HG03342 (cell line): Measurements from ENCODE around the gene KLF5.
"Not testable (repeated sequence)": the region's sequence is repeated elsewhere in the genome, so short reads cannot be mapped to it uniquely, and the experiment has no call there.

ENCODE experiments used
- ATAC-seq: cut with Tn5 transposase; IDR thresholded peaks from one replicate; pipeline ENCODE4 v1.9.1; 2021; ENCODE audit warnings: mild to moderate bottlenecking, moderate library complexity; ENCODE audit not compliant: unreplicated experiment

Gene KLF5

DNA sequence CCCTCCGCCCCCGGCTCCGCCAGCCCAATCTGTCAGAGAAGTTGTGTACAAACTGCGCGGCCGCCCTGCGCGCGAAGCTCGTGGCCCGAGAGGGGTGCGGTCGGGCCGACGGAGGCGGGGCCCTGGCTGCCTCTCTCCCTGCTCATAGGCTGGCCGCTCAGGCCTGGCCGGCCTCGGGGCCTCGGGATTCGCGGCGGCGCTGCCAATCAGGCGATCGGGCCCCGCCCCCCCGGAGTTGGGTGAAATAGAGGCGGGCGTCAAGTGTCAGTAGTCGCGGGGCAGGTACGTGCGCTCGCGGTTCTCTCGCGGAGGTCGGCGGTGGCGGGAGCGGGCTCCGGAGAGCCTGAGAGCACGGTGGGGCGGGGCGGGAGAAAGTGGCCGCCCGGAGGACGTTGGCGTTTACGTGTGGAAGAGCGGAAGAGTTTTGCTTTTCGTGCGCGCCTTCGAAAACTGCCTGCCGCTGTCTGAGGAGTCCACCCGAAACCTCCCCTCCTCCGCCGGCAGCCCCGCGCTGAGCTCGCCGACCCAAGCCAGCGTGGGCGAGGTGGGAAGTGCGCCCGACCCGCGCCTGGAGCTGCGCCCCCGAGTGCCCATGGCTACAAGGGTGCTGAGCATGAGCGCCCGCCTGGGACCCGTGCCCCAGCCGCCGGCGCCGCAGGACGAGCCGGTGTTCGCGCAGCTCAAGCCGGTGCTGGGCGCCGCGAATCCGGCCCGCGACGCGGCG, at the start of gene KLF5:
Gene KLF5, plus strand, starts transcription at position 270 of the 724 bp plus-strand sequence. Its CDS starts 323 bp downstream, at position 593.
- peak; percentile 98 for ATAC-seq

DNA sequence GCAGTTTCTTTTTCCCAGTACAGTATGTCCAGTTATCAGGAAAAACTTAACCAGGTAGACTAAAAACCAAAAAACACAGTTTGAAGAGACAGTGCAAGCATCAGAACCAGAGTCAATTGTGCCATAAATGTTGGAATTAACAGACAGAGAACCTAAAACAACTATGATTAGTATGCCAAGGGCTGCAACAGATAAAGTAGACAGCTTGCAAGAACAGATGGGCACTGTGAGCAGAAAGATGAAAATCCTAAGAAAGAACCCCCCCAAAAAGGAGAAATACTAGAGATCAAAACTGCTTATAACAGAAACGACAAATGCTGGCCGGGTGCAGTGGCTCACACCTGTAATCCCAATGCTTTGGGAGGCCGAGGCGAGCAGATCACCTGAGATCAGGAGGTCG, 47.1 kb upstream of the KLF5 start:
- ATAC-seq: no peak

DNA sequence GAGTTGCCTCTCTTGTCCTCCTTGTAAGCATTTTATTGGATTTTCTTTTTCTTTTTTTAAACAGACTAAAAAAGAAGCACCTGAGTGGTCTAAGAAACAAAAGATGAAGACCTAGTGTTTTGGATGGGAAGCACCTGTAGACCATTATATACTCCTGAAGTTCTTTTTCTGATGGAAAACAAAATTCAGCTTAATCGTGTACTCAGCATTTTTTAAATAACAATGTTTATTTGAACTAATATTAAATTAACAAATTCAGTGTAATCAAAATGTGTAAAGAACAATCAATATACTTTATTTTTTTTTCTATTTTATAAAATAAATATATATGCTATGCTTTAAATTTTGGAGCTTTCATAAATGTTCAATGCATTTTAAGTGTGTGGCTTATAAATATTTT, 43.0 kb upstream of the KLF5 start:
- no peak for ATAC-seq

DNA sequence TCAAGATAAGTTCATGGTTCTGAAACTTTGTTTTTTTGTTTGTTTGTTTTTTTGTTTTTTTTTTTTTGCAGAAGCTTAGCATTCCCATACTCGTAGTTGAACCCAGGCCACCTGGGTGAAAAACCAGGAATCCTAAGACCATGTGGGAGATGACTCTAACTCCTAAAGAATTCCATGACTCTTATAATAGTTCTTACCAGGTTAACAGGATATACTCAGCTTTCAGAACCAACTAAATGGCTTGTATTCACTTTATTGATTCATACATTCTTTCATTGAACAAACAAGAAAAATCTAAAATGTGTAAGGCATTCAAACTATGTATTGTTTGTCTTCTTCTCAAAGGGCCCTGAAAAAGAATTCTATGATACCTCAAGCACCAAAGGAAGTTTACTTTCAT, 40.5 kb upstream of the KLF5 start:
- no peak for ATAC-seq

DNA sequence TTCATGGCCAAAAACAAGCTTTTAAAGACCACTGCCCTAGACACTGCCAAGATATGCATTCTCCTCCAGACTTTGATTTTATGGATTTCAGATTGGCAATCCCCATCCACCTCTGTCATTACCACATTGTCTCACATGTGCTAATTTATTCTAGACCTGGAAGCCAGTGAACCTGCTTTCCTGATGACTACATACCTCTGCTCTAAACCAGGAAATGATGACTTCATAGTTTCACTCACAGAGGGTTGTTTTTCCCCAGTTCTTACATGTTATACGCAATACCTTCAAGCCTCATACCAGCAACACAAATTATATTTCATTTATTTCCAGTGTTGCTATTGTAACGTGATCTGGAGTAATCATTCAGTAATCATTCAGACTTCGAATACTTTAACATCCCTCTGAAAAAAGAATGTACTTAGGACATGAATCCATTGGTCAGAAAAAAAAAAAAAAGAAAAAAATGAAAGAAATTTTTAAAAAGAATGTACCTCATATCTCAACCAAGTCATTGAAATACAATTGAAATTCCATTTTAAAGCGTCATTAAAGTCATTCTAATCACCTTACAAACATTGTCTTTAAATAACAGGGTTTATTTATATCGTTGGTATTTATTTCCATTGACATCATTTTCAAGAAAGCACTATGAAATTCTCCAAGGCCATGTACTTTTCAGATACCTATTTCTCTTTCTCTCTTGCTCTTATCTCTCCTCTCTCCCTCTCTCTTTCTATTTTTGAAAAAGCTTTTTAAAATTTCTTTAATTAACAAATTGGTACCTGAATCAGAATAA, 33.4 kb upstream of the KLF5 start:
- ATAC-seq: no peak

DNA sequence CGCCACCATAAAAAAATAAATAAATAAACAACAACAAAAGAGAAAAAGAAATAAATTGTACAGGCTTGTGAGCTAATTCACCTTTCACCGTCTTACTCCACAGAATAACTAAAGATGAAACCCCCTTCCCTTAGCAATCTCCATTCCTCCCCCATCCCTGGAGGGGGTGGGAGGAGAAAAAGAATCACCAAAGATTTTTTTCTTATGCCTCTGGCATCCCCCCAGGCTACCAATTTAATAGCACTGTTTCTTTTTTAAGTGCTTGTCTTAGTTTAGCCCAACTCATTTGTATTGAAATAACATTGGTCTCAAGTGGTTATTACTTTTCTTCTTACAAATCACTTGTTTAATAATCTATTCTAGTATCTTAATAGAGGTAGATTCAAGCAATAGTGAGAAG, 23.9 kb upstream of the KLF5 start:
- no peak for ATAC-seq

DNA sequence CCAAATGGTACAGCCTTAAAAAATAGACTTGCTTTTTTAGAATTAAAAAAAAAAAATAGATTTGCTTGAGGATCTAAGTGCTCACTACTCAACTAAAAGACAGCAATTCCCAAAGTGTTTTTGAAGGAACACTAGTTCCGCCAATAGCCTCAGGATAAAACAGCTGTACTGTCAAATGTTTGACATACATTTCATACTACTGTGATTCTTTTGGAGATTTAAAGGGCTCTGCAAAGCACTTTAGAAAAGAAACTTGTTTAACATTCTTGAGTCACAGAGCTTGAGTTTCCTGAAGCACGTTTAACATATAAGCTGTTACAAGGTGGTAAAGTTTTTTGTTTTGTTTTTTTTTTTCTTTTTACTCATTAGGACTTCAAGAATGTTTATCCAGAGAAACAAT, 23.1 kb upstream of the KLF5 start:
- no peak for ATAC-seq

DNA sequence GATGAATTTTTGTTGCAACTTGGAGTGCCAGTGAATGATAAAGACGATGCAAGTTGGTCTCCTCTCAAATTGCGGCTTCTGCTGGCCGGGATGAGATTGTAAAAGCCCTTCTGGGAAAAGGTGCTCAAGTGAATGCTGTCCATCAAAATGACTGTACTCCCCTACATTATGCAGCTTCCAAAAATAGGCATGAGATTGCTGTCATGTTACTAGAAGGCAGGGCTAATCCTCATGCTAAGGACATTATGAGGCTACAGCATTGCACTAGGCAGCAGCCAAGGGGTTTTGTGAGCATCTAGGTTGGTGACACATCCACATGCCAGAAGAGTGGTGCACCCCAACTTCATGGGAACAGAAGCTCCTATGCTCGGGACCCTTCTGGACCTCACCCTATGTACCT, 22.2 kb upstream of the KLF5 start:
- ATAC-seq: no peak

DNA sequence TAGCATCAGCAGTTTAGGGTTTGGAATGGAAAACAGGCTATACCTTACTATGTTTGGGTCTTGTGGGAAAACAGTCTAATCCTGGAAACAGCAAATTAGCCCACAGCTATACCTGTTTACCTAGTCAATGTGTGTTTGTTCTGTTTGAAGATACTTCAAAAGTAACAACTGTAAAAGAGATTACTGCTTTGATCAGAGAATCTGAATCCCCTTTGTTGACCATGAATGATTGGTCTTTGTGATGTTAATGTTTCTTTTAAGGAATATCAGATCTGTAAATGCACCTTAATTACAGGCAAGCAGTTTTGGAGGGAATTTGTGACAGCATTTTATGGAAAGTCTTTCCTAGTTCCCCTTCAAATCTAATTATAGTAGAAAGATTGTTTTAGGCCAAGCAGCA, 20.7 kb upstream of the KLF5 start:
- no peak for ATAC-seq

DNA sequence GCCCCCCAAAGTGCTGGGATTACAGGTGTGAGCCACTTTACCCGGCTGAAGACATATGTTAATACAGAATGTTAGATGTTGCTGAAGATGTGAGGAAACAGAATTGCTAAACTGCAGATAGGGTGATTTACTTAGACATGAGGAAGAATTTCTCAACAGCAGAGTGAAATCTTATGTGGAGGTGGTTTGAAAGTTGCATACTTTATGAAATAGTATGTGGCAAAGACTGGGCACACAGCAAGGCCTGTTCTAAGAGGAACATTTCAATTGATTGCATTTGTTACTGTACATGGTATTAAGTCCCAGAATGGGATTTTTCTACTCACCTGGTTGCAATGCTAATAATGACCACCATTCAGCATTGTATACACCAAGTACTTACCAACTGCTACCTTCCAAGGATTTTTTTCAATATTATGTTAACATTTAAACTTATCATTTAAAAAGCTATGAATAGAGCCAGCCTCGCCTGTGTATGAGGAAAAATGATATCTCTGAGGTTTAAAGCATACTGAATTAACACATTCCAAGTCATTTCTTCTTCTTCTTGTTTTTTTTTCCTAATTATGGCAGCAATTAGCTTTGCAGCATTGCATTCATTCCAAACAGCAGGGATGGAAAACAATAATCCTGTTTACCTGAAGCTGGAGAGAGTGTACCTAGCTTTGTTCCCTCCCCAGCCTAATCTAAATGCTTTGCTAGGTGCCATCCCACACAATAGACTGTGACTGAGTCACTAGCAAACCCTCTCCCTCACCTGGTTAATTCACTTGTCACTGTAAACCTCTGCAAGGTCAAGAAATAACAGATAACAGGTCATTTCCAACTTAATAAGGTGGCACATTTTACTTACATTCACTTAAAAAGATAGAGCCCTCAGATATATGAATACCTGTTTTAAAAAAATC, 19.4 kb upstream of the KLF5 start:
- ATAC-seq: no peak

DNA sequence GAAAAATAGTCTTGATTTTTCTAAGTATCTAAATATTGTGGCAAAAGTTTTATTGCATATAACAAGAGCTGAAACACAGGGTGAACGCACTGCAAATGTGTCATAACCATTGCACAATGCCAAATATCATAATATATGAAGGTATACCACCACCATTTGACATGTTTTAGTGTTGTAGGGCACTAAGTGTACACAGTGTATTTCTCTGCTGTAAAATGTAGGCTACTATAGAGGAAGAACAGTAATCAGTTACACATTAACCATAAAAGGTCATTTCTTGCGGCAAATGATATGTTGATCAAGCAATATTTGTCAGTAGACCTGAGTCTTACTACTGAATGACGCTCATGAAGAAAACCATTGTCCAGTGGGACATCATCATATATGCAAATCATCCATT, 18.3 kb upstream of the KLF5 start:
- no peak for ATAC-seq

DNA sequence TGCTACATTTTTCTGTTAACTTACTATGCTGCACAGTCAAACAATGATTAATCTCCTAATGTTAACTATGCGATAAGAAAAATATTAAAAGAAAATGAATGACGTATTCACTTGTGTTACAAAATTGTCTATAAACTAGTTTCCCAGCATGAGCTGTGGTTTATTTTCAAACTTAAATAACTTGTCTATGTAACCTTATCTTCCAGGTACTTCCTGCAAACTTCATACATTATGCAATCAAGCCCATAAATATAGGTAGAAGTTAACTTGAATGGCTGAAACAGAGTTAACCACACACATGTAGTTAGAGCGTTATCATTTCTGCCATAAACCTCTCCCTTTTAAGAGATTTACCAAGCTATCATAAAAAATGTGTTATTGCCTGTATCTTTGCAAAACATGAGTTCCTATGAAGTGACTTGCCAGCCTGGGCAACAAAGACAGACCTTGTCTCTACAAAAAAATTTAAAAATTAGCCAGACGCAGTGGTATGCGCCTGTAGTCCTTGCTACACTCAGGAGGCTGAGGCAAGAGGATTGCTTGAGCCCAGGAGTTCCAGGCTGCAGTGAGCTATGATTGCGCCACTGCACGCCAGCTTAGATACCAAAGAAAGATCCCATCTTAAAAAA, 17.7 kb upstream of the KLF5 start:
- no peak for ATAC-seq

DNA sequence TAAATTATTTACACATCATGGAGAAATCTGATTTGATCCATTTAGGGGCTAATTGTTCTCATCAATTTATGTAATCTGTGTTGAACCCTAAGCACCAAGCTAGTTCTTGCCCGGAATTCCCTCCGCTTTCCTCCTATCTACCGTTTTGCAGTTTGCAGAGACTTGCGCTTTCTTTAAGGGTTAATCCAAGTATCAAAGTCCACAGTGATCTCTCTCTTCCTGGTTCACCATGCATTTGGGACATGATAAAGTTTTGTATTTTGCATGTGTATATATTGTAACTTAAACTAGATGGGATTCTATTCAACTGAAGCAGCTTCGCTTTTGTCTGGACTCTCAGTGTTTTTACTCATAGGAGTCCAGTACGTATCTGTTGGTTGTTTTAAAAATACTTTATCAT, 13.8 kb upstream of the KLF5 start:
- ATAC-seq: no peak

DNA sequence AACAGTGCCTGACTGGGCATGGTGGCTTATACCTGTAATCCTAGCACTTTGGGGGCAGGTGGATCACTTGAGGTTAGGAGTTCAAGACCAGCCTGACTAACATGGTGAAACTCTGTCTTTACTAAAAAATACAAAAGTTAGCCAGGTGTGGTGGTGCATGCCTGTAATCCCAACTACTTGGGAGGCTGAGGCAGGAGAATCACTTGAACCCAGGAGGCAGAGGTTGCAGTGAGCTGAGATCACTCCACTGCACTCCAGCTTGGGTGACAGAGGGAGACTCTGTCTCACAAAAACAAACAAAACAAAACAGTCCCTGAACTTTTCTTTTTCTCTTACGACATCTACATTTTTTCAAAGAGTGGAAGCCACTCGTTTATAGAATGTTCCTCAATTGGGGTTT, 10.2 kb upstream of the KLF5 start:
- ATAC-seq: not testable (repeated sequence)

DNA sequence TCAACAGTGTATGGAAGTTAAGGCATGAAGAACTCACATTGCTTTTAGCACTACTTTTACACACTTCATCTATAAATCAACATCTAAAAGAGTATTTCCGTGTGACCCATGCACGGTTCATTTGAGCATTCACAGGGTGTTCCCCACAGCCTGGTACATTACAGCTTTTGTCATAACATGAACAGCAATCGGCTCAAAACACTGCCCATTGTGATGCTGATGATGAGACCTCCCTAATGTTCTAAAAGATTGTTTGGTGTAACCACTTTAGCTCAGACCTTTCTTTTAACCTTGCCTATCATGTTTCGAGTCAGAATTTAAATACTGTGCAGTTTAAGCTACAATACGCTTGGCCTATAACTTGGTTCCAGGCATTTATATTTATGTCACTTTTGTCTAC, 4.1 kb upstream of the KLF5 start:
- ATAC-seq: no peak

DNA sequence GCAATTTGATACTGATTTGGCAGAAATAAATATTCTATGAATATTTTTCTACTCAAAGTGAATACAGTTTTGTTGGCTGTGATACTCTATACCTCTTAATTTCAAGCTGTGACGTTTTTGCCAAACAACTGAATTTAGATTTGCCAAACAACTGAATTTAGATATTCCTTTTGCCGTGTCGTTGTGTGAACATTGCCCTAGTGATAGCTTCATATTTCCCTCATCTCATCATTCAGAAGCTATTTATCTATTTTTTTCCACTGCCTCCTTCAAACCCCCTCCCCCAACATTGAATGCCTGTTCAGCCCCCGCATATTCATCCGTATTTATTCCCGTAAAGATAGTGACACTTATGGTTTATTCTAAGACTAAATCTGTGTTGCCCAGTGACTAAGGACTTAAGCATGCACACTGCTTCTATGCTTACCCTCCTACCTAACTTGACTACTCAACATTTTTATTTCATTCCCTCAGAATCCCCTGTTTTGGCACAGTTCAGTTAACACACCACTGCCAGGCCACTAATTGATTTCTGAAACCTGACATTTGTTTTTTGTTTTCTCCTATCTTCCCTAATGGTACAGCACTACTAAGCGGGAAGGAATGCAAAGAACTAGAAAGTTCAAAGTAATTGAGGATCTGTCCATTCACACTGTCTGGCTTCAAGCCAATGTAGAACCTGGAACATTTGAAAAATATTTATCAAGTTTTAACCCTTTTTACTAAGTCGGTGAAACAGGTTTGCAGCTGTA, 2.8 kb upstream of the KLF5 start:
- no peak for ATAC-seq

DNA sequence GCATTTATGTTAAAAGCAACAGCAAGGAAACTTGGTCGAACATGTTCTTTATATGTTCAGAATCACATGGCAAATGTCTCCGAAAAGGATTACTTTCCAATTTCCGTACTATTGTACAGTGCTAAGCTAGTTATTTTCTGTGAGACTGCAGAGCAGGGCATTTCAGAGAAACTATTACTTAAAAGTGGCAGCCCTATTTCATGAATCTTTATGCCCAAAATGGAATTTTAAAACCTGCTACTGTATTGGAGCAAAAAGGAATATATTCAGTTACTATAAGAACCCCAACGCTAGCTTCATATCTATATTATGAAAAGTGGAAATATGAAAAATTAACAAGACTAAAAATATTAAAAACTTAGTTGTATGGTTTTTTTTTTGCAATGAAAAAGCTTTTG, 2.2 kb upstream of the KLF5 start:
- no peak for ATAC-seq

DNA sequence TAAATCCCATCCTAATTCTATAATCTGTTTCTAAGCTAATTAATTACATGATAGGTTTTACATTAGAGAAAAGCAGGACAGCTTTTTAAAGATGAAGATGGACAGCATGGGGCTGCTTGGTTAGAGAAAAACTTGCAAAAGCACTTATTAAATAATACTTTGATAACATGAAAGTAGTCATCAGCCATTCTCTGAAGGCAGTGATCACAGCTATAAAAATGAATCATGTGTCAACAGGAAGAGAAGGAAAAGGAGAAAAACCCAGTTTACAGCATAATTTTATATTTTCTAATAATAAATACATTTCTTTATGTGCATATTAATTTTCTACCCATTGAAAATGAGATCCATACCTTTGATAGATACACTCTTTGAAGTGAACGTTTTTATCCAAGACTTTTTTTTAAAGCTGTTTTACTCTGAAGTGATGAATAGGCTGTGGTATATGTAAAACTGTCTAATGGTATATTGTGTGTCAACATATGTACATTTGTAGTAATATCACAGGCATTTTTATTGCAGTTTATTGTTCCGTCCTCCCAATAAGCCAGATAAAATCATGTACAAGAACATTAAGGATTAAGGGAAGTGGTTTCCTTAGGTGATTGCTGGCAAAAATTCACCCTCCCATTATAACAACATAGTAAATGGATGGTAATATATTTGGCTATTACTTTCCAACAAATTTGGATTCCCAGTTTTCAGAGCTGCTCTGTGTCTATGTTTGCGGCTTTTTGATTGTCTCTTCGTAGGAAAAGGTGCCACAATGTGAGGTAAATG, 1.3 kb upstream of the KLF5 start:
- no peak for ATAC-seq

DNA sequence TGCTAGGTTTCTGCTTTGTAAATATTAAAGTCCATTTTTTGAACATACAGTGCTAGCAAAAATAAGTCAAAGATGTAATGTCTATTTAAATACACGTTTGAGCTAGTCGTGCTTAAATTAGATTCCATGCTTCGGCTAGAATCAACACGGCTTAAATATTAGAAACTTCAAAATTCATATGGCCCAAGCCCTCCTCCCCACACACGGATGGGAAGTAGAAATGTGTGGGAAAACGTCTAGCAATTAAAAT, 816 bp upstream of the KLF5 start:
- ATAC-seq: no peak

DNA sequence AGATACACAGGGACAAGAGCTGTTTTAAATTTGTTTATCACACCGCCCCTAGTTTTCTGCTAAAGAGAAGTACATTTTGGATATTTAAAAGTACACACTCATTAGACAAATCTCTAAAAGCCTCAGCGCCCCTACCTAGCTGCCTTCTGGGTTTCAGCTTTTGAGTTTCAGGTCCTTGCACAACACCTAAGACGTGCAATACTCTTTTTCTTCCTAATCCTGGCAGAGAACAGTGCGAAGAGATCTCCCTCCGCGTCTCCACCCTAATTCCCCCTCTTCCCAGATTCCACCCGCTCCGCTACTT, 421 bp upstream of the KLF5 start:
- ATAC-seq: peak; percentile 18
